HepG2 (cell line): ENCODE results near the gene CNGA1. TPM values are rescaled to one million over a fixed set of nuclear protein-coding genes. Genes with fewer than 3 reads are reported as not detected.

Experiments used
- ATAC-seq: fragments of 200-7000 bp; cut with Tn5 transposase; 3 replicates; pipeline ENCODE4 v1.9.1; 2020; ENCODE audit warnings: mild to moderate bottlenecking, moderate library complexity
- BruUV-seq: library from RNA; stranded (reverse); fragments of 400-500 nt; replicated peaks from 2 replicates; lab custom pipeline; 2021; lab: Mats Ljungman, UMichigan
- CTCF ChIA-PET: fragments of 300-600 bp; formaldehyde crosslinking; extraction: SDS; loops from one replicate; lab custom pipeline; 2021; ENCODE audit warnings: low total read pairs, inconsistent platforms, low intra/inter-chr PET ratio; lab: Yijun Ruan, JAX
- POLR2A ChIA-PET: fragments of 350-600 bp; sonication (Branson Sonifier 250); formaldehyde crosslinking; loops from one replicate; lab custom pipeline; 2020; ENCODE audit warnings: antibody characterized with exemption, inconsistent platforms; lab: Yijun Ruan, JAX
- DNase-seq: peaks from one replicate; pipeline ENCODE4 v3.0.0-alpha.2; 2015; ENCODE audit warnings: low spot score
- FAIRE-seq: peaks from 3 replicates; lab custom pipeline; 2011; peaks lifted over from hg19 to GRCh38; lab: Jason Lieb, UNC
- H2AFZ ChIP-seq: one replicate; pipeline ENCODE4 v1.6.1; 2011; ENCODE audit warnings: low read length, inconsistent platforms
- H3K27ac ChIP-seq: fragments of 300-600 bp; 3 replicates; pipeline ENCODE4 v1.8.0; 2011; ENCODE audit warnings: mixed run types, mild to moderate bottlenecking, mixed read lengths, low read length, inconsistent platforms; ENCODE audit not compliant: insufficient read depth; ENCODE audit errors: extremely low read length
- H3K27me3 ChIP-seq, 2 experiments: fragments of 200-600 bp in 1 of 2; 2 replicates in 1 of 2; 3 replicates in 1 of 2; pipeline versions ENCODE4 v1.6.0 to v1.8.0; 2011; ENCODE audit warnings: low read length in 2 of 2, mild to moderate bottlenecking in 2 of 2, moderate library complexity in 2 of 2, inconsistent platforms in 1 of 2; ENCODE audit not compliant: insufficient read depth in 2 of 2, control insufficient read depth in 1 of 2
- H3K36me3 ChIP-seq, 2 experiments: fragments of 200-600 bp in 1 of 2; replicated peaks in 1 of 2; 2 replicates in 1 of 2; 3 replicates in 1 of 2; pipeline versions ENCODE4 v1.5.1 to v1.8.0; 2011; ENCODE audit warnings: low read length in 2 of 2, inconsistent platforms in 1 of 2; ENCODE audit not compliant: insufficient read depth in 2 of 2, control insufficient read depth in 1 of 2
- H3K4me1 ChIP-seq: 2 replicates; pipeline ENCODE4 v1.5.1; 2012; ENCODE audit warnings: low read length, inconsistent platforms; ENCODE audit not compliant: insufficient read depth
- H3K4me2 ChIP-seq: 2 replicates; pipeline ENCODE4 v1.6.0; 2011; ENCODE audit warnings: low read depth, low read length, inconsistent platforms
- H3K4me3 ChIP-seq, 3 experiments: fragments of 200-600 bp in 1 of 3; sonication (generic), shearing (Covaris generic) in 1 of 3; replicated peaks in 1 of 3; 2 replicates each; pipeline ENCODE4 v1.5.1; 2011 to 2016; ENCODE audit warnings: low read length in 3 of 3, inconsistent platforms in 2 of 3, low read depth in 2 of 3, mild to moderate bottlenecking in 2 of 3, control low read depth in 1 of 3, mixed read lengths in 1 of 3; ENCODE audit not compliant: insufficient read depth in 1 of 3
- H3K79me2 ChIP-seq: one replicate; pipeline ENCODE4 v1.6.1; 2011; ENCODE audit warnings: low read length, inconsistent platforms; ENCODE audit not compliant: insufficient read depth
- H3K9ac ChIP-seq: 2 replicates; pipeline ENCODE4 v1.6.0; 2011; ENCODE audit warnings: mild to moderate bottlenecking, low read depth, low read length, inconsistent platforms; ENCODE audit not compliant: insufficient read depth
- H3K9me3 ChIP-seq: 2 replicates; pipeline ENCODE4 v1.5.1; 2012; ENCODE audit warnings: mild to moderate bottlenecking, low read length
- H4K20me1 ChIP-seq: 2 replicates; pipeline ENCODE4 v1.6.0; 2011; ENCODE audit warnings: inconsistent platforms, mild to moderate bottlenecking, low read length, moderate library complexity; ENCODE audit not compliant: insufficient read depth
- ATM ChIP-seq: fragments of 450-650 bp; IDR thresholded peaks from 2 replicates; pipeline ENCODE4 v1.7.1; 2017; ENCODE audit warnings: mild to moderate bottlenecking, borderline replicate concordance
- CC2D1A ChIP-seq: sonication (generic); formaldehyde crosslinking; IDR thresholded peaks from 2 replicates; pipeline ENCODE4 v1.8.1; 2023; ENCODE audit warnings: mild to moderate bottlenecking, missing genetic modification reagents
- GPBP1L1 ChIP-seq: sonication (generic); formaldehyde crosslinking; IDR thresholded peaks from 2 replicates; pipeline ENCODE4 v1.5.0; 2020; ENCODE audit warnings: mild to moderate bottlenecking, missing genetic modification reagents
- HOXA3 ChIP-seq: sonication (generic); formaldehyde crosslinking; IDR thresholded peaks from 2 replicates; pipeline ENCODE4 v1.5.0; 2020; ENCODE audit warnings: missing genetic modification reagents
- KDM5B ChIP-seq: sonication (generic); formaldehyde crosslinking; IDR thresholded peaks from 2 replicates; pipeline ENCODE4 v1.4.0; 2020; ENCODE audit warnings: missing genetic modification reagents, mild to moderate bottlenecking, borderline replicate concordance
- NR2F2 ChIP-seq: IDR thresholded peaks from 2 replicates; pipeline ENCODE4 v1.6.1; 2012; ENCODE audit warnings: low read depth, inconsistent platforms, borderline replicate concordance
- RFX1 ChIP-seq: fragments of 450-650 bp; IDR thresholded peaks from 2 replicates; pipeline ENCODE4 v1.6.1; 2017
- SRSF1 ChIP-seq: fragments of 200-400 bp; formaldehyde crosslinking; optimal IDR thresholded peaks from 2 replicates; pipeline ENCODE3; 2017; ENCODE audit warnings: mild to moderate bottlenecking, low read depth, low read length, moderate library complexity
- TEAD2 ChIP-seq: sonication (generic); formaldehyde crosslinking; IDR thresholded peaks from 2 replicates; pipeline ENCODE4 v1.9.0; 2021; ENCODE audit warnings: missing genetic modification reagents
- WIZ ChIP-seq: sonication (generic); formaldehyde crosslinking; IDR thresholded peaks from 2 replicates; pipeline ENCODE4 v1.5.1; 2020; ENCODE audit warnings: mild to moderate bottlenecking, missing genetic modification reagents
- ZFP37 ChIP-seq: sonication (generic); formaldehyde crosslinking; IDR thresholded peaks from 2 replicates; pipeline ENCODE4 v1.4.0; 2020; ENCODE audit warnings: missing genetic modification reagents, borderline replicate concordance
- ZFY ChIP-seq: sonication (generic); formaldehyde crosslinking; IDR thresholded peaks from 2 replicates; pipeline ENCODE4 v1.4.0; 2020; ENCODE audit warnings: missing genetic modification reagents
- ZNF317 ChIP-seq: sonication (generic); formaldehyde crosslinking; IDR thresholded peaks from 2 replicates; pipeline ENCODE4 v1.5.0; 2020; ENCODE audit warnings: mild to moderate bottlenecking, missing genetic modification reagents
- ZNF329 ChIP-seq: sonication (generic); formaldehyde crosslinking; IDR thresholded peaks from 2 replicates; pipeline ENCODE4 v1.9.0; 2021; ENCODE audit warnings: low read depth, mild to moderate bottlenecking, missing genetic modification reagents
- ZNF572 ChIP-seq: sonication (generic); formaldehyde crosslinking; IDR thresholded peaks from 2 replicates; pipeline ENCODE4 v1.5.1; 2020; ENCODE audit warnings: mild to moderate bottlenecking, missing genetic modification reagents
- ZNF740 ChIP-seq: sonication (generic); formaldehyde crosslinking; IDR thresholded peaks from 2 replicates; pipeline ENCODE4 v1.4.0; 2020; ENCODE audit warnings: missing genetic modification reagents
- ZNF761 ChIP-seq: sonication (generic); formaldehyde crosslinking; conservative IDR thresholded peaks from 2 replicates; pipeline ENCODE4 v1.4.0; 2020; ENCODE audit warnings: mild to moderate bottlenecking, missing genetic modification reagents
- ZNF776 ChIP-seq: sonication (generic); formaldehyde crosslinking; IDR thresholded peaks from 2 replicates; pipeline ENCODE4 v1.4.0; 2020; ENCODE audit warnings: mild to moderate bottlenecking, missing genetic modification reagents
- WGBS: methylation state at CpG from one replicate; pipeline ENCODE4 v1.1.6; 2017; ENCODE audit warnings: low lambda C conversion rate; 5-methylcytosine and 5-hydroxymethylcytosine counted together
- in situ Hi-C: cut with HindIII; loops from 2 replicates; pipeline ENCODE4 v1.10.0; 2017; ENCODE audit warnings: low pct_unique_long_range_greater_than_20kb; ENCODE audit not compliant: extremely low pct_ligation_motif_present
- intact Hi-C: fragments of 100-400 bp; cut with micrococcal nuclease; formaldehyde crosslinking; loops from one replicate; pipeline ENCODE4 v1.10.0; 2022; ENCODE audit not compliant: unreplicated experiment
- polyA plus RNA-seq, 8 experiments: library from polyadenylated mRNA; depleted of rRNA in 3 of 8; stranded (reverse) in 7 of 8; unstranded in 1 of 8; fragments of >200 nt; fragmentation: Illumina TruSeq in 4 of 8; extraction: Trizol in 4 of 8; gene quantifications; 2 replicates each; pipeline versions ENCODE4 v1.2.1 to v1.2.3, GENCODE V29; 2011 to 2016; ENCODE audit warnings: low read depth in 4 of 8, missing spikeins in 1 of 8, mixed read lengths in 1 of 8; ENCODE audit not compliant: insufficient read depth in 1 of 8
- total RNA-seq, 5 experiments: library from RNA; depleted of rRNA; stranded (reverse); fragments of >200 nt; fragmentation: Illumina TruSeq; extraction: Trizol; gene quantifications; 2 replicates each; pipeline ENCODE4 v1.2.3, GENCODE V29; 2016; ENCODE audit warnings: low read depth in 1 of 5

Gene CNGA1
- total and polyA plus RNA-seq, 2 of the 13 experiments (the other 11 are each of a cell fraction or from before 2014, with no cell fraction given) = 0.22 to 0.40 TPM

GRCh38 chr4:48024522-48024921, 8.0 kb upstream of the CNGA1 start:
- 80% methylated on average over 4 of the region's 4 CpGs for WGBS
- DNase-seq (no peak), FAIRE-seq (no peak), ATAC-seq (no peak)
- no peaks in the 10 kb centered on the region for H3K4me1 ChIP-seq
- no peak overlapping the region for H2AFZ ChIP-seq
- no peak overlapping the region for H3K4me3 ChIP-seq
- in situ Hi-C loops (no loop called here), intact Hi-C loops (no loop called here)
- no peak overlapping the region for H3K4me2 ChIP-seq
- ChIA-PET CTCF (no interaction called here), POLR2A (no interaction called here)
- TF ChIP-seq GPBP1L1 (CRISPR knock-in tag) (no peak), TEAD2 (CRISPR knock-in tag) (no peak), ZNF761 (CRISPR knock-in tag) (no peak), KDM5B (no peak), ZNF317 (no peak), ZNF572 (CRISPR knock-in tag) (no peak)
- H3K27me3 ChIP-seq = no peaks in the 10 kb centered on the region
- no peak overlapping the region for H3K27ac ChIP-seq
- no peaks in the 10 kb centered on the region for H3K79me2 ChIP-seq
- H3K36me3 ChIP-seq = peaks cover 1 to 9% of the 10 kb centered on the region in 2 experiments; a peak in 3 of 5 replicates
- no TSS peak for BruUV-seq
- H3K9ac ChIP-seq = no peak overlapping the region
- H4K20me1 ChIP-seq = no peaks in the 10 kb centered on the region
- no peaks in the 10 kb centered on the region for H3K9me3 ChIP-seq

GRCh38 chr4:48022192-48022799, 5.8 kb upstream of the CNGA1 start:
- no TSS peak for BruUV-seq
- Histone ChIP-seq H3K9ac (no peak overlapping the region), H3K27me3 (no peaks in the 10 kb centered on the region), H3K9me3 (no peaks in the 10 kb centered on the region), H3K4me3 (no peak overlapping the region), H3K79me2 (no peaks in the 10 kb centered on the region), H3K27ac (no peak overlapping the region), H2AFZ (no peak overlapping the region), H3K36me3 (peaks cover 1 to 9% of the 10 kb centered on the region in 2 experiments; a peak in 3 of 5 replicates), H4K20me1 (no peaks in the 10 kb centered on the region), H3K4me1 (peaks cover 5% of the 10 kb centered on the region; the same call in 1 of the 2 replicates), H3K4me2 (no peak overlapping the region)
- CTCF ChIA-PET = no interaction called here
- intact Hi-C loops = no loop called here
- FAIRE-seq (no peak), DNase-seq (no peak), ATAC-seq (no peak)
- no peak for TF ChIP-seq HOXA3 (CRISPR knock-in tag)
- no peak for TF ChIP-seq NR2F2
- TF ChIP-seq ZNF329 (CRISPR knock-in tag) = no peak
- TF ChIP-seq ZNF776 = no peak
- no peak for TF ChIP-seq ZFP37
- no peak for TF ChIP-seq ZNF740 (CRISPR knock-in tag)
- no peak for TF ChIP-seq ATM
- no peak for TF ChIP-seq WIZ (CRISPR knock-in tag)
- TF ChIP-seq RFX1 = no peak
- no peak for TF ChIP-seq CC2D1A (CRISPR knock-in tag)
- TF ChIP-seq ZFY (CRISPR knock-in tag) = no peak
- TF ChIP-seq SRSF1 = no peak
- in situ Hi-C loops = no loop called here
- 88% methylated on average over 3 of the region's 3 CpGs for WGBS
- POLR2A ChIA-PET = no interaction called here
